Astrocyte of the cerebellum (primary cell): ENCODE data around the gene ZNF662.
A peak's percentile ranks its signal among the peaks of the same experiment; 100 is the strongest.

Source experiments
- DNase-seq: peaks from one replicate; pipeline ENCODE4 v3.0.0-alpha.2; 2011; ENCODE audit warnings: low read depth
- H3K4me3 ChIP-seq: 2 replicates; pipeline ENCODE4 v1.5.1; 2011; ENCODE audit warnings: mild to moderate bottlenecking, low read depth, low read length, moderate library complexity
- CTCF ChIP-seq: IDR thresholded peaks from 2 replicates; pipeline ENCODE4 v1.5.1; 2012; ENCODE audit warnings: low read length, low read depth, moderate library complexity, mild to moderate bottlenecking; ENCODE audit errors: missing control alignments
- in situ Hi-C: cut with HindIII; loops from 2 replicates; pipeline ENCODE4 v1.10.0; 2017; ENCODE audit warnings: low sequenced_read_pairs

ZNF662 gene

GRCh38 chr3:42906070-42906847 lies at the start of gene ZNF662:
TSS of gene ZNF662 (plus strand) at chr3:42906142. CDS start at chr3:42908115, 1,973 bp downstream.
- TF ChIP-seq CTCF, result no peak
- in situ Hi-C loops, result no loop called here
- no peak for DNase-seq
- peak within 1 kb of the TSS; percentile 43 for H3K4me3 ChIP-seq

- no peak for TF ChIP-seq CTCF
- in situ Hi-C loops, result no loop called here
- DNase-seq, result no peak
- H3K4me3 ChIP-seq, result no peak overlapping the region
Observed at GRCh38 chr3:42856544-42856943, 49.4 kb upstream of the ZNF662 start.

GRCh38 chr3:42864321-42864950 lies 41.5 kb upstream of the ZNF662 start:
- in situ Hi-C loops, result loop anchor here (5.0 kb wide), 1 partner anchor 53 kb away; no protein-coding TSS in a partner anchor
- no peak for TF ChIP-seq CTCF
- DNase-seq, result no peak
- H3K4me3 ChIP-seq, result no peak overlapping the region

GRCh38 chr3:42865256-42865655 lies 40.7 kb upstream of the ZNF662 start:
- TF ChIP-seq CTCF, result no peak
- H3K4me3 ChIP-seq, result no peak overlapping the region
- in situ Hi-C loops, result no loop called here
- no peak for DNase-seq

- DNase-seq, result no peak
- no peak for TF ChIP-seq CTCF
- in situ Hi-C loops, result no loop called here
- no peak overlapping the region for H3K4me3 ChIP-seq
Observed at GRCh38 chr3:42867138-42867537, 38.8 kb upstream of the ZNF662 start.

- TF ChIP-seq CTCF, result no peak
- in situ Hi-C loops, result no loop called here
- no peak for DNase-seq
- H3K4me3 ChIP-seq, result no peak overlapping the region
Observed at GRCh38 chr3:42868841-42869240, 37.1 kb upstream of the ZNF662 start.
